Measurements from ENCODE around the gene FAM114A1.

FAM114A1 gene

DNA sequence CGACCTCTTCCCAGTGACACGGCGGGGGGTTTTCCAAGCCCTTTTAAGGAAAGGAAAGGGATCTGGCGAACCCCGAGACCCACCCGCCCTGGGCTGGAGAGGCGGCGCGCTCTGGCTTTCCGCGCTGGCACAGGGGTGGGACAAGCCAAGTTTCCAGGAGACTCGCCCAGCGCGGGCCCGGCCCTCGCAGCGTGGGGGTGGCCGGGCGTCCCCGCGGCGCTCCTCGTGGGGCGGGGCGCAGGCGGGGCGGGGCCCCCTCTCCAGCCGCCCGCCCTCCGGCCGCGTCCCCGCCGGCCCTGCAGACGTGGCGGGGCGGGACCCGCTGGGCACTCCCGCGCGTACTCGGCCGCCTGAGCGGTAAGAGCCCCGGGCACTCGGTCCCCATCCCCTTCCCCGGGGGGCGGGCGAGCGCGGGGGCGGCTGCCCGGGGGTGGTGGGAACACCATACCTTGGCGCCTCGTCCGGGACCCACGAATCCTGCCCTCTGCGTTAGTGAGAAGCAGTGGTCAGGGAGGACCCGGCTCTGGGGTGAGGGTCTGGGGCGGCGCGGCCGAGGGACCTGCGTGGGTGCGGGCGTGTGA is at the start of gene FAM114A1:
TSS of gene FAM114A1 (plus strand) at position 329 of the 581 bp plus-strand sequence. CDS start 10,273 bp downstream, outside the sequence.
- DNase-seq = peak; percentile 57
- peaks cover 27% of the 10 kb centered on the region for H3K27me3 Mint-ChIP-seq
- no peaks in the 10 kb centered on the region for H3K36me3 Mint-ChIP-seq
- no peaks in the 10 kb centered on the region for H3K9me3 Mint-ChIP-seq
- H3K27ac Mint-ChIP-seq = no peak within 1 kb of the TSS
- peaks cover 34% of the 10 kb centered on the region for H3K4me1 Mint-ChIP-seq
- peak within 1 kb of the TSS; percentile 74 for H3K4me3 Mint-ChIP-seq
- CTCF ChIA-PET = interaction anchor here (1.1 to 1.7 kb wide), 2 partner anchors 20 to 107 kb away, joined by 3 to 7 read pairs; no protein-coding TSS in a partner anchor

- CTCF ChIA-PET = interaction anchor here (2.0 kb wide), 1 partner anchor 14 kb away, joined by 10 read pairs; the partner anchor contains the start of gene TLR1
- H3K4me1 Mint-ChIP-seq = peaks cover 21% of the 10 kb centered on the region
- H3K4me3 Mint-ChIP-seq = no peak overlapping the region
- H3K36me3 Mint-ChIP-seq = peaks cover 19% of the 10 kb centered on the region
- no peak for DNase-seq
- peaks cover 7% of the 10 kb centered on the region for H3K27me3 Mint-ChIP-seq
- no peak overlapping the region for H3K27ac Mint-ChIP-seq
- peaks cover 35% of the 10 kb centered on the region for H3K9me3 Mint-ChIP-seq
Measured at GRCh38 chr4:38818441-38818976, 49.1 kb upstream of the FAM114A1 start.

GRCh38 chr4:38819569-38819968 is 48.0 kb upstream of the FAM114A1 start:
- Mint-ChIP-seq H3K36me3 (peaks cover 20% of the 10 kb centered on the region), H3K4me1 (peaks cover 18% of the 10 kb centered on the region), H3K27me3 (peaks cover 7% of the 10 kb centered on the region), H3K4me3 (no peak overlapping the region), H3K27ac (no peak overlapping the region), H3K9me3 (peaks cover 33% of the 10 kb centered on the region)
- CTCF ChIA-PET = interaction anchor here (2.0 kb wide), 1 partner anchor 15 kb away, joined by 10 read pairs; the partner anchor contains the start of gene TLR1
- no peak for DNase-seq

DNA sequence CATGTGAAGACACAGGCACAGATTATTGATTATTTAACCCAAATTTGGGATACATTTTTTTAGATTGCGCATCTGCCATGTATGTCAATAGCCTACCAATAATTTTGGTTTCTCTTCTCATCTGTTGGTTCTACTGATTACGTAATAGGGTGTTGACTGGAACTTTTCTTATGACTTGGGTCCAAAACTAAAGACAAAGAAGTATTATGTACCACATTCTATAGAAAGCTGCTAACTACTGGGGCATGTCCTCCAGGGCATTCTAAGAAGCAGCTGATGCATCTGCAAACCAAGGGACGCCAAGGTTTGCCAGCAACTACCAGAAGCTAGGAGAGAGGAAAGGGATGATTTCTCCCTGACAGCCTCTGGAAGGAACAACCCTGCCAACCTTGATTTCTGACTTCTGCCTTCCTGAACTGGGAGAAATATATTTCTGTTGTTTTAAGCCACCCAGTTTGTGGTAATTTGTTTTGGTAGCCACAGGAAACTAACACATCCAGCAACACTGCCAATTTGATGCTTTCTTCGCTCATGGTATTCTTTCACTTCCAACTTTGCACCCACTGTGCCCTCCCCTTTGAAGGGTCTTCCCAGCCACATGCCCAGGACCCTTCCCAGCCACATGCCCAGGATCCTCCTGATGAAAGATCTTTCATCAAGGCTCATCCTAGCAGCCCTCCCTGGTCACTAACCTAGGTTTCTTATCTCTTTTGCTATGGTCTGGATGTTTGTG is 47.1 kb upstream of the FAM114A1 start:
- H3K4me1 Mint-ChIP-seq = peaks cover 18% of the 10 kb centered on the region
- CTCF ChIA-PET = interaction anchor here (1.3 to 2.0 kb wide), 2 partner anchors 16 kb away, joined by 3 to 10 read pairs; partner anchors contain the start of gene TLR1
- DNase-seq = no peak
- H3K27ac Mint-ChIP-seq = no peak overlapping the region
- peaks cover 19% of the 10 kb centered on the region for H3K36me3 Mint-ChIP-seq
- H3K4me3 Mint-ChIP-seq = no peak overlapping the region
- H3K27me3 Mint-ChIP-seq = peaks cover 4% of the 10 kb centered on the region
- H3K9me3 Mint-ChIP-seq = peaks cover 30% of the 10 kb centered on the region

DNA sequence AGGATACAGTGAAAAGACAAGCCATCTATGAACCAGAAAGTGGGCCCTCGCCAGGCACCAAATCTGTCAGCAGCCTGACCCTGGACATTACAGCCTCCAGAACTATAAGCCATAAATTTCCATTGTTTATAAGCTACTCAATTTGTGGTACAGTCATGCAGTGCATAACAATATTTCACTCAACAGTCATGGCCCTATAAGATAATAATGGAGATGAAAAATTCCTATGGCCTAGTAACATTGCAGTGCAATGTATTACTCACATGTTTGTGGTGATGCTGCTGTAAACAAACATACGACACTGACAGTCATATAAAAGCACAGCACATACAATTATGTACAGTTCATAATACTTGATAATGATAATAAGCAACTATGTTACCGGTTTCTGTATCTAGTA is 45.9 kb upstream of the FAM114A1 start:
- no peak overlapping the region for H3K27ac Mint-ChIP-seq
- CTCF ChIA-PET = interaction anchor here (0.6 to 1.3 kb wide), 3 partner anchors 13 to 975 kb away, joined by 3 read pairs; partner anchors contain the start of gene TLR1
- H3K9me3 Mint-ChIP-seq = peaks cover 27% of the 10 kb centered on the region
- peaks cover 29% of the 10 kb centered on the region for H3K36me3 Mint-ChIP-seq
- peaks cover 4% of the 10 kb centered on the region for H3K27me3 Mint-ChIP-seq
- no peak for DNase-seq
- peaks cover 18% of the 10 kb centered on the region for H3K4me1 Mint-ChIP-seq
- H3K4me3 Mint-ChIP-seq = no peak overlapping the region

- H3K27me3 Mint-ChIP-seq = peaks cover 4% of the 10 kb centered on the region
- H3K9me3 Mint-ChIP-seq = peaks cover 27% of the 10 kb centered on the region
- H3K4me1 Mint-ChIP-seq = peaks cover 18% of the 10 kb centered on the region
- DNase-seq = no peak
- CTCF ChIA-PET = interaction anchor here (1.1 kb wide), 1 partner anchor 38 kb away, joined by 4 read pairs; no protein-coding TSS in a partner anchor
- no peak overlapping the region for H3K4me3 Mint-ChIP-seq
- H3K36me3 Mint-ChIP-seq = peaks cover 34% of the 10 kb centered on the region
- H3K27ac Mint-ChIP-seq = no peak overlapping the region
Measured at GRCh38 chr4:38822748-38823303, 44.8 kb upstream of the FAM114A1 start.

- Mint-ChIP-seq H3K4me3 (no peak overlapping the region), H3K9me3 (peaks cover 27% of the 10 kb centered on the region), H3K36me3 (peaks cover 34% of the 10 kb centered on the region), H3K4me1 (peaks cover 18% of the 10 kb centered on the region), H3K27me3 (peaks cover 4% of the 10 kb centered on the region), H3K27ac (no peak overlapping the region)
- no peak for DNase-seq
- CTCF ChIA-PET = no interaction called here
Measured at GRCh38 chr4:38823766-38824165, 43.8 kb upstream of the FAM114A1 start.

GRCh38 chr4:38829237-38829636 is 38.4 kb upstream of the FAM114A1 start:
- H3K27ac Mint-ChIP-seq = no peak overlapping the region
- peaks cover 39% of the 10 kb centered on the region for H3K36me3 Mint-ChIP-seq
- peaks cover 9% of the 10 kb centered on the region for H3K4me1 Mint-ChIP-seq
- DNase-seq = no peak
- no peaks in the 10 kb centered on the region for H3K27me3 Mint-ChIP-seq
- peaks cover 28% of the 10 kb centered on the region for H3K9me3 Mint-ChIP-seq
- H3K4me3 Mint-ChIP-seq = no peak overlapping the region
- CTCF ChIA-PET = interaction anchor here (1.4 to 2.3 kb wide), 2 partner anchors 31 to 47 kb away, joined by 3 to 7 read pairs; partner anchors contain the start of gene TLR10

GRCh38 chr4:38831653-38832052 is 36.0 kb upstream of the FAM114A1 start:
- CTCF ChIA-PET = interaction anchor here (1.0 to 1.6 kb wide), 3 partner anchors 25 to 29 kb away, joined by 3 to 6 read pairs (median 4); partner anchors contain the start of gene TLR6
- Mint-ChIP-seq H3K4me3 (no peak overlapping the region), H3K9me3 (peaks cover 31% of the 10 kb centered on the region), H3K36me3 (peaks cover 44% of the 10 kb centered on the region), H3K4me1 (peaks cover 9% of the 10 kb centered on the region), H3K27me3 (no peaks in the 10 kb centered on the region), H3K27ac (no peak overlapping the region)
- DNase-seq = no peak

GRCh38 chr4:38832206-38832605 is 35.4 kb upstream of the FAM114A1 start:
- CTCF ChIA-PET = interaction anchor here (1.4 to 1.6 kb wide), 3 partner anchors 25 to 50 kb away, joined by 4 to 6 read pairs (median 4); partner anchors contain the start of genes TLR10 and TLR6

GRCh38 chr4:38832624-38833528 is 34.7 kb upstream of the FAM114A1 start:
- no peak for DNase-seq
- Mint-ChIP-seq H3K36me3 (peaks cover 45% of the 10 kb centered on the region), H3K27me3 (no peaks in the 10 kb centered on the region), H3K9me3 (peaks cover 39% of the 10 kb centered on the region), H3K4me1 (peaks cover 20% of the 10 kb centered on the region), H3K4me3 (no peak overlapping the region), H3K27ac (no peak overlapping the region)
- CTCF ChIA-PET = interaction anchor here (1.6 kb wide), 2 partner anchors 28 to 51 kb away, joined by 4 to 6 read pairs; partner anchors contain the start of gene TLR10

More at GRCh38 chr4:38832206-38832605, 35.4 kb upstream of the FAM114A1 start:
- H3K27ac Mint-ChIP-seq = no peak overlapping the region
- peaks cover 33% of the 10 kb centered on the region for H3K9me3 Mint-ChIP-seq
- DNase-seq = no peak
- H3K4me3 Mint-ChIP-seq = no peak overlapping the region
- H3K36me3 Mint-ChIP-seq = peaks cover 41% of the 10 kb centered on the region
- H3K27me3 Mint-ChIP-seq = no peaks in the 10 kb centered on the region
- H3K4me1 Mint-ChIP-seq = peaks cover 13% of the 10 kb centered on the region

DNA sequence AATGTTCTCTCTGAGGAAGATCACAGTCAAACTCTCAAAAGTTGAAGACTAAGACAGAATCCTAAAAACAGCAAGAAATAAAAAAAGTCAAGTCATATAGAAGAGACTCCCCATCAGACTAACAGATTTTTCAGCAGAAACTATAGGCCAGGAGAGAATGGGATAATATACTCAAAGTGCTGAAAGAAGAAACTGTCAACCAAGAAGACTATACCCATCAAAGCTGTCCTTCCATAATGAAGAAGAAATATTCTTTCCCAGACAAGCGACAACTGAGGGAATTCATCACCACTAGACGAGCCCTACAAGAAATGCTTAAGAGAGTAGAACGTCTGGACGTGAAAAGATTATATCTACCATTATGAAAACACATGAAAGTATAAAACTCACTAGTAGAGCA is 33.0 kb upstream of the FAM114A1 start:
- Mint-ChIP-seq H3K27me3 (no peaks in the 10 kb centered on the region), H3K4me1 (peaks cover 33% of the 10 kb centered on the region), H3K36me3 (peaks cover 48% of the 10 kb centered on the region), H3K27ac (no peak overlapping the region), H3K9me3 (peaks cover 47% of the 10 kb centered on the region), H3K4me3 (no peak overlapping the region)
- CTCF ChIA-PET = interaction anchor here (1.3 kb wide), 1 partner anchor 13 kb away, joined by 3 read pairs; no protein-coding TSS in a partner anchor
- no peak for DNase-seq

GRCh38 chr4:38837334-38837733 is 30.3 kb upstream of the FAM114A1 start:
- CTCF ChIA-PET = no interaction called here
- Mint-ChIP-seq H3K4me1 (peaks cover 27% of the 10 kb centered on the region), H3K36me3 (peaks cover 43% of the 10 kb centered on the region), H3K27ac (no peak overlapping the region), H3K4me3 (no peak overlapping the region), H3K9me3 (peaks cover 43% of the 10 kb centered on the region), H3K27me3 (no peaks in the 10 kb centered on the region)
- no peak for DNase-seq

Data from activated naive CD4-positive, alpha-beta T cell treated with anti-CD3 and anti-CD28 coated beads, Interleukin-2, amount 10 ng/mL, durations not matched to agents 7 days and 5 days (primary cell).